ENCODE data around the gene NCKAP5.

Gene NCKAP5

GRCh38 chr2:132845339-132845738 lies 722.9 kb downstream of the NCKAP5 start:
- Histone ChIP-seq H3K27me3 (ENCODE audit: insufficient read depth, low read depth, severe bottlenecking) (no peaks in the 10 kb centered on the region), H3K36me3 (no peaks in the 10 kb centered on the region; the same call in 1 of the 2 replicates), H3K4me3 (ENCODE audit: low read depth, low read length) (no peak overlapping the region), H3K27ac (no peak overlapping the region), H3K9me3 (ENCODE audit: severe bottlenecking) (no peaks in the 10 kb centered on the region)
- no peak for DNase-seq
- TF ChIP-seq, protein P1, sequence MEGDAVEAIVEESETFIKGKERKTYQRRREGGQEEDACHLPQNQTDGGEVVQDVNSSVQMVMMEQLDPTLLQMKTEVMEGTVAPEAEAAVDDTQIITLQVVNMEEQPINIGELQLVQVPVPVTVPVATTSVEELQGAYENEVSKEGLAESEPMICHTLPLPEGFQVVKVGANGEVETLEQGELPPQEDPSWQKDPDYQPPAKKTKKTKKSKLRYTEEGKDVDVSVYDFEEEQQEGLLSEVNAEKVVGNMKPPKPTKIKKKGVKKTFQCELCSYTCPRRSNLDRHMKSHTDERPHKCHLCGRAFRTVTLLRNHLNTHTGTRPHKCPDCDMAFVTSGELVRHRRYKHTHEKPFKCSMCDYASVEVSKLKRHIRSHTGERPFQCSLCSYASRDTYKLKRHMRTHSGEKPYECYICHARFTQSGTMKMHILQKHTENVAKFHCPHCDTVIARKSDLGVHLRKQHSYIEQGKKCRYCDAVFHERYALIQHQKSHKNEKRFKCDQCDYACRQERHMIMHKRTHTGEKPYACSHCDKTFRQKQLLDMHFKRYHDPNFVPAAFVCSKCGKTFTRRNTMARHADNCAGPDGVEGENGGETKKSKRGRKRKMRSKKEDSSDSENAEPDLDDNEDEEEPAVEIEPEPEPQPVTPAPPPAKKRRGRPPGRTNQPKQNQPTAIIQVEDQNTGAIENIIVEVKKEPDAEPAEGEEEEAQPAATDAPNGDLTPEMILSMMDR (IDR thresholded peaks at IDR 0.05; ENCODE audit: low read depth, low read length): no peak

GRCh38 chr2:132844585-132844984 lies 723.7 kb downstream of the NCKAP5 start:
- H3K9me3 ChIP-seq (ENCODE audit: severe bottlenecking): no peaks in the 10 kb centered on the region
- DNase-seq: no peak
- no peaks in the 10 kb centered on the region for H3K27me3 ChIP-seq (ENCODE audit: insufficient read depth, low read depth, severe bottlenecking)
- no peak overlapping the region for H3K27ac ChIP-seq
- no peaks in the 10 kb centered on the region for H3K36me3 ChIP-seq
- TF ChIP-seq, protein P1 (IDR thresholded peaks at IDR 0.05; ENCODE audit: low read depth, low read length): no peak
- no peak overlapping the region for H3K4me3 ChIP-seq (ENCODE audit: low read depth, low read length)

DNA sequence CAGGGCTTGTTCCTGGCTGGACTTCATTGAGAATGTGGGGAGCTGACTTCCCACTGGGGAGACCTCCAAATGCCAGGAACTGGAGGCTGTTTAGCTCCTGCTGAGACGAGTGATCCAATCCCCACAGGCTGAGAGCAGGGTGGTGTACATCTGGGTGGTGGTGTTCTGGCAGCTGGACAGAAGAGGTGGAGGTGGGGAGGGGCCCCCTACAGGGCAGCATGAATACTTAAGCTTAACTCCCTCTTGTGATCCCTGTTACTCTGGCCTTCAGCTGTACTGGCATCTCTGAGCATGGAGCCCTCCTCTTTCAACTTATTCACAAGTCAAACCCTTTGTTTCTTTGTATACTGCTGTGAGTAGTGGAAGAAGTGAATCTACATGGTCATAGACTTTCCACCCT lies 730.5 kb downstream of the NCKAP5 start:
- TF ChIP-seq, protein P1 (IDR thresholded peaks at IDR 0.05; ENCODE audit: low read depth, low read length): 0 out of 2 replicates have a peak, but pooled peaks have one; percentile 26
- H3K4me3 ChIP-seq (ENCODE audit: low read depth, low read length): no peak overlapping the region
- H3K36me3 ChIP-seq: no peaks in the 10 kb centered on the region
- no peak overlapping the region for H3K27ac ChIP-seq
- H3K9me3 ChIP-seq (ENCODE audit: severe bottlenecking): peaks cover 4% of the 10 kb centered on the region
- DNase-seq: no peak
- no peaks in the 10 kb centered on the region for H3K27me3 ChIP-seq (ENCODE audit: insufficient read depth, low read depth, severe bottlenecking)

DNA sequence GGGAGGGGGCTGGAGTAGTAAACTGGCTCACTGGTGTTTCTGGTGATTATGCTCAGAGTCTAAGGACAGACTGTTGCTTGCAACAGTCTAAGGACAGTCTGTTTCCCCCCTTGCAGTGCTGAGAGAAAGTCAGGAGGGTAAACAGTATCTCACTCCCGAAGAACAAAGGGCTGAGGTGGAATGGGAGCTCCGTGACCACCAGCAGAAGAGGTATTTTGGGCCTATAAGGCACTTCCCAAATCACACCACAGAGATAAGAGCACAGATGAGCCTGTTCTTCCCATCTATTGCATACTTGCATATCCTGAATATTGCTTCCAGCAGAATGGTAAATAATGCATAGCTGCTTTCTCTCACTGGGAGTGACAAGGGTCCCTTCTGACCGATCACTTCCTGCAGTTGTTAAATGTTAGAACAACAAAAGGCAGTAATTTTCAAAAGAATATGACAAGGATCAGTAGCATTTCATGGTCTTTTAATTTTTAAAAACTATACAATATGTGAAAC lies 737.9 kb downstream of the NCKAP5 start:
- Histone ChIP-seq H3K27ac (no peak overlapping the region), H3K9me3 (ENCODE audit: severe bottlenecking) (no peaks in the 10 kb centered on the region), H3K36me3 (no peaks in the 10 kb centered on the region), H3K4me3 (ENCODE audit: low read depth, low read length) (no peak overlapping the region), H3K27me3 (ENCODE audit: insufficient read depth, low read depth, severe bottlenecking) (no peaks in the 10 kb centered on the region)
- TF ChIP-seq, protein P1 (IDR thresholded peaks at IDR 0.05; ENCODE audit: low read depth, low read length): no peak
- DNase-seq: no peak

DNA sequence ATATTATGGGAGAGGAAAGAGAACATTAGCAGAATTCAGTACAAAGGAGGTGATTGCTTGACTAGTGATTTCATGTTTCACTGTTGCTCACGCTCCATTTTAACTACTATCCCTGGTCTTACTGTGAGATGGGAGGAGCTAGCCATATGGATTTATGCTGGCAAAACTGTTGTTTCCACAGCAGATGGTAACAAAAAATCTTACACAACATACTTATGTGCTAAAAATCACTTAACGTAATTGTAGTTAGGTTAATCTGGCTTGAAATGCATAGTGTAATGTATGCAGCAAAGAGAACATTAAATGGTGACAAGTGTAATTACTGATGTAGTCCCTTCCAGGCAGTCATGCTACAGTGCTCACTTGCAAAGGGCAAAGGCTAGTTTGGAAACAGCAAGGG lies 742.7 kb downstream of the NCKAP5 start:
- no peak for DNase-seq
- H3K27ac ChIP-seq: no peak overlapping the region; the same call in 1 of the 2 replicates
- no peaks in the 10 kb centered on the region for H3K9me3 ChIP-seq (ENCODE audit: severe bottlenecking)
- no peaks in the 10 kb centered on the region for H3K36me3 ChIP-seq
- H3K27me3 ChIP-seq (ENCODE audit: insufficient read depth, low read depth, severe bottlenecking): no peaks in the 10 kb centered on the region
- TF ChIP-seq, protein P1 (IDR thresholded peaks at IDR 0.05; ENCODE audit: low read depth, low read length): no peak
- H3K4me3 ChIP-seq (ENCODE audit: low read depth, low read length): no peak overlapping the region

GRCh38 chr2:132824716-132825115 lies 743.5 kb downstream of the NCKAP5 start:
- no peaks in the 10 kb centered on the region for H3K27me3 ChIP-seq (ENCODE audit: insufficient read depth, low read depth, severe bottlenecking)
- no peak overlapping the region for H3K27ac ChIP-seq
- no peaks in the 10 kb centered on the region for H3K9me3 ChIP-seq (ENCODE audit: severe bottlenecking)
- no peaks in the 10 kb centered on the region for H3K36me3 ChIP-seq
- DNase-seq: no peak
- TF ChIP-seq, protein P1 (IDR thresholded peaks at IDR 0.05; ENCODE audit: low read depth, low read length): no peak
- H3K4me3 ChIP-seq (ENCODE audit: low read depth, low read length): no peak overlapping the region

Data from WERI-Rb-1 (cell line).